Measurements from ENCODE around the gene SV2A.

GRCh38 chr1:149936170-149936991, 18.7 kb upstream of the SV2A start, which contains the start of gene MTMR11:
- TF ChIP-seq, protein P1, sequence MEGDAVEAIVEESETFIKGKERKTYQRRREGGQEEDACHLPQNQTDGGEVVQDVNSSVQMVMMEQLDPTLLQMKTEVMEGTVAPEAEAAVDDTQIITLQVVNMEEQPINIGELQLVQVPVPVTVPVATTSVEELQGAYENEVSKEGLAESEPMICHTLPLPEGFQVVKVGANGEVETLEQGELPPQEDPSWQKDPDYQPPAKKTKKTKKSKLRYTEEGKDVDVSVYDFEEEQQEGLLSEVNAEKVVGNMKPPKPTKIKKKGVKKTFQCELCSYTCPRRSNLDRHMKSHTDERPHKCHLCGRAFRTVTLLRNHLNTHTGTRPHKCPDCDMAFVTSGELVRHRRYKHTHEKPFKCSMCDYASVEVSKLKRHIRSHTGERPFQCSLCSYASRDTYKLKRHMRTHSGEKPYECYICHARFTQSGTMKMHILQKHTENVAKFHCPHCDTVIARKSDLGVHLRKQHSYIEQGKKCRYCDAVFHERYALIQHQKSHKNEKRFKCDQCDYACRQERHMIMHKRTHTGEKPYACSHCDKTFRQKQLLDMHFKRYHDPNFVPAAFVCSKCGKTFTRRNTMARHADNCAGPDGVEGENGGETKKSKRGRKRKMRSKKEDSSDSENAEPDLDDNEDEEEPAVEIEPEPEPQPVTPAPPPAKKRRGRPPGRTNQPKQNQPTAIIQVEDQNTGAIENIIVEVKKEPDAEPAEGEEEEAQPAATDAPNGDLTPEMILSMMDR (IDR thresholded peaks at IDR 0.05) = no peak
- no peak for TF ChIP-seq POLR2A (IDR thresholded peaks at IDR 0.05)
